Effector memory CD4-positive, alpha-beta T cell (primary cell): ENCODE measurements around the gene CFAP410.

Experiments used
- DNase-seq, 3 donors: peaks; one replicate each; pipeline ENCODE4 v3.0.0-alpha.2; 2020
- H3K27ac ChIP-seq: 2 replicates; pipeline ENCODE4 v1.7.0; 2013; ENCODE audit warnings: mild to moderate bottlenecking, low read length, moderate library complexity; ENCODE audit not compliant: insufficient read depth, poor library complexity, severe bottlenecking
- H3K27me3 ChIP-seq: replicated peaks from 2 replicates; pipeline ENCODE4 v1.7.0; 2013; ENCODE audit warnings: mild to moderate bottlenecking, low read length; ENCODE audit not compliant: insufficient read depth, control insufficient read depth, poor library complexity, severe bottlenecking
- H3K36me3 ChIP-seq: 2 replicates; pipeline ENCODE4 v1.7.0; 2013; ENCODE audit warnings: mild to moderate bottlenecking, low read length, moderate library complexity; ENCODE audit not compliant: control insufficient read depth, insufficient read depth
- H3K4me1 ChIP-seq: 2 replicates; pipeline ENCODE4 v1.7.0; 2013; ENCODE audit warnings: low read length, mild to moderate bottlenecking; ENCODE audit not compliant: control insufficient read depth, insufficient read depth, poor library complexity, severe bottlenecking
- H3K4me3 ChIP-seq: 2 replicates; pipeline ENCODE4 v1.7.0; 2013; ENCODE audit warnings: low read length, low read depth, mild to moderate bottlenecking; ENCODE audit not compliant: insufficient read depth, poor library complexity, severe bottlenecking
- H3K9me3 ChIP-seq: 2 replicates; pipeline ENCODE4 v1.7.0; 2013; ENCODE audit warnings: mild to moderate bottlenecking, low read length, moderate library complexity; ENCODE audit not compliant: control insufficient read depth

The CFAP410 gene

DNA sequence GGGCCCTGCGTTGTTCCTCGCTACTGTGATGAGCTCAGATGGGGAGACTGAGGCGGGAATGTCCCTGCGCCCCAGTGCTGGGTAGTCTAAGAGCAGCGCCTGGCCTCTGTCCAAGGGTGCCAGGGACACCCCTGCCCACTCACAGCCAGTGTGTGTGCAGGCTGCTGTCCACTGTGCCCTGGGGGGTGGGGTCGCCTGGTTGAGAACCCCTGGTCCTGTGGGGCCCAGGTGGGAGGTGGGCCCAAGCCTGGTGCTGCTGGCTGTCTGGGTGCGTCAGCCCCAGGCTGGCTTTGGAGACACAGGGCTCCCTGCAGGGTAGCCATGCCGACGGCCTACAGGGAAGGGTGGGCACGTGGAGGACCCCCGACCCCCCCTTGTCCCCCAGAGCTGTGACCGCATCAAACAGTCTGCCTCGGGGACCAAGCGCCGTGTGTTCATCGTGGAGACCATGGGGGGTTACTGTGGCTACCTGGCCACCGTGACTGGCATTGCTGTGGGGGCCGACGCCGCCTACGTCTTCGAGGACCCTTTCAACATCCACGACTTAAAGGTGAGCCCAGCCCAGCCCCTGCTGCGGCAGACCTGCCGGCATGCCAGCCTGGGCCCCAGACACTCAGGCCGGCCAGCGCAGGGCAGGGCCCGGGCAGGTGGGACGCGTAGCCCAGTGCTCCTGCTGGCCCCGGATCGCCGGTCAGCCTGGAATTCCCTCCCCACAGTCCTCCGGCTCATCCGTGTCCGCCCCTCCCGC lies 14.9 kb downstream of the CFAP410 start:
- Histone ChIP-seq H3K4me3 (no peak overlapping the region), H3K36me3 (peaks cover 62% of the 10 kb centered on the region), H3K27me3 (no peaks in the 10 kb centered on the region), H3K27ac (no peak overlapping the region), H3K4me1 (no peaks in the 10 kb centered on the region), H3K9me3 (no peaks in the 10 kb centered on the region)
- DNase-seq, result no peak

DNA sequence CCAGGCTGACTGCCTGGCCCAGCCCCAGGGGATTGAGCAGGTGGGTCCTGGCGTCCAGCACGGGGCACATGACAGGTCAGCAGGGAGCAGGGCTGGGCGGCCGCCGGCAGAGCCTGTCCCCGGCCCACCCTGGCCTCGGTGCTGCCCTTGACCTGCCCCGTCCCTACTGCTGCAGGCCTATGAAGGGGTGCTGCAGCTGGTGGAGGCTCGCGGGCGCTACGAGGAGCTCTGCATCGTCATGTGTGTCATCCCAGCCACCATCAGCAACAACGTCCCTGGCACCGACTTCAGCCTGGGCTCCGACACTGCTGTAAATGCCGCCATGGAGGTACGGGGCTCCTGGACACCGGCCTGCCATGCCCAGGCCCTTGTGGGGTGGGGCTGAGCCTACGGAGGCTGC lies 15.6 kb downstream of the CFAP410 start:
- Histone ChIP-seq H3K9me3 (no peaks in the 10 kb centered on the region), H3K4me1 (no peaks in the 10 kb centered on the region), H3K36me3 (peaks cover 69% of the 10 kb centered on the region), H3K4me3 (no peak overlapping the region), H3K27ac (no peak overlapping the region), H3K27me3 (no peaks in the 10 kb centered on the region)
- no peak for DNase-seq

GRCh38 chr21:44322621-44323325 lies 16.4 kb downstream of the CFAP410 start:
- Histone ChIP-seq H3K9me3 (no peaks in the 10 kb centered on the region), H3K4me1 (no peaks in the 10 kb centered on the region), H3K27ac (no peak overlapping the region), H3K4me3 (no peak overlapping the region), H3K36me3 (peaks cover 78% of the 10 kb centered on the region), H3K27me3 (no peaks in the 10 kb centered on the region)
- no peak for DNase-seq

- Histone ChIP-seq H3K9me3 (no peaks in the 10 kb centered on the region), H3K27ac (no peak overlapping the region), H3K27me3 (no peaks in the 10 kb centered on the region), H3K4me3 (no peak overlapping the region), H3K36me3 (peaks cover 86% of the 10 kb centered on the region), H3K4me1 (no peaks in the 10 kb centered on the region)
- DNase-seq, result no peak
Measured at GRCh38 chr21:44321846-44322450, 17.2 kb downstream of the CFAP410 start.

DNA sequence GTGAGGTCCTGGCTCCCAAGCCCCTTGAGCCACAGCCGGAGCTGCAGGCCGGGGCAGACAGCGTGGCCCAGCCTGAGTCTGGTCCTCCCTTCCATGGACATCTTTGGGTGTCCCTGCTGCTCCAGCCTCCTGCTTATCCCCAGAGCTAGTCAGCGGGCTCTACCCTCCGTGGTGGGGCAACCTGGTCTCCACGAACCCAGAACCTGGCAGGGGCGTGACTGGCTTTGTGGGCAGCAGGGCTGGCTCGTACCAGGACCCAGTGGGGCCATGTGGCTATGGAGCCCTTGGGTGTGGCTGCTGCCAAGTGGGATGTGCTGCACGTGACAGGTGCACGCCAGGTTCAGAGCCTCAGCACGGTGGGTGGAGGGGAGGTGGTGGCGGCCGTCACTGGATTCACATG lies 18.3 kb downstream of the CFAP410 start:
- H3K36me3 ChIP-seq, result peaks cover 92% of the 10 kb centered on the region
- H3K4me3 ChIP-seq, result no peak overlapping the region

DNA sequence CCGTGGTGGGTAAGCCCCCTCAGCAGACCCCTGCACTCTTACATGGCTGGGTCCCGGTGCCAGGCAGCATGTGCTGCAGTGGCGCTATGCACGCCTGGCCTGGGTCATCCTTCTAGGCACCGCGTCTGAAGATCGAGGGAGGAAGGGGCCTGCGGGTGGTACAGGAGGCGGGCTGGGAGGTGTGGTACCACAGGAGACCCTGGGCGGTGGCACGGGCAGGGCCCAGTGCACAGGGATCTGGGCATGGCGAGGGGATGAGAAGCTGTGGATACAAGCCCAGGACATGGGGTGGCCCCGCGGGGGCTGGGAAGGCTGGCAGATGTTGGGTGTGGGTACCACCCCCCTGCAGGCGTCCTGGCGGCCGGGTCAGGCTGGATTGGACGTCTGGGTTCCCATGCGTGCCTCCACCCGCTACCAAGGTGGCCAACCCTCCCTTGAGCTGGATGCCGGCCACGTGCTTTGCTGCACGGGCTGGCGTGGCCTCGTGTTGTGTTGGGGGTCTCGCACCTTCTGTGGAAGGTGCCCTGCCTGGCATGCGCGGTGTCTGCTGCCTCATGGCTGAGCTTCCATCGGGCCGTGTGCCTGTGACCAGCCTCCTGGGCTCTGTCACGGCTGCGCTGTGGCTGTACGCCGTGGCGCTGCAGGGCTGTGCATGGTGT lies 19.7 kb downstream of the CFAP410 start:
- Histone ChIP-seq H3K27me3 (no peaks in the 10 kb centered on the region), H3K4me1 (no peaks in the 10 kb centered on the region), H3K36me3 (peaks cover 90% of the 10 kb centered on the region), H3K9me3 (no peaks in the 10 kb centered on the region), H3K4me3 (no peak overlapping the region), H3K27ac (no peak overlapping the region)
- no peak for DNase-seq

More for the DNA sequence above, 18.3 kb downstream of the CFAP410 start:
- no peak overlapping the region for H3K27ac ChIP-seq
- H3K4me1 ChIP-seq, result no peaks in the 10 kb centered on the region
- no peaks in the 10 kb centered on the region for H3K9me3 ChIP-seq
- no peak for DNase-seq
- H3K27me3 ChIP-seq, result no peaks in the 10 kb centered on the region

DNA sequence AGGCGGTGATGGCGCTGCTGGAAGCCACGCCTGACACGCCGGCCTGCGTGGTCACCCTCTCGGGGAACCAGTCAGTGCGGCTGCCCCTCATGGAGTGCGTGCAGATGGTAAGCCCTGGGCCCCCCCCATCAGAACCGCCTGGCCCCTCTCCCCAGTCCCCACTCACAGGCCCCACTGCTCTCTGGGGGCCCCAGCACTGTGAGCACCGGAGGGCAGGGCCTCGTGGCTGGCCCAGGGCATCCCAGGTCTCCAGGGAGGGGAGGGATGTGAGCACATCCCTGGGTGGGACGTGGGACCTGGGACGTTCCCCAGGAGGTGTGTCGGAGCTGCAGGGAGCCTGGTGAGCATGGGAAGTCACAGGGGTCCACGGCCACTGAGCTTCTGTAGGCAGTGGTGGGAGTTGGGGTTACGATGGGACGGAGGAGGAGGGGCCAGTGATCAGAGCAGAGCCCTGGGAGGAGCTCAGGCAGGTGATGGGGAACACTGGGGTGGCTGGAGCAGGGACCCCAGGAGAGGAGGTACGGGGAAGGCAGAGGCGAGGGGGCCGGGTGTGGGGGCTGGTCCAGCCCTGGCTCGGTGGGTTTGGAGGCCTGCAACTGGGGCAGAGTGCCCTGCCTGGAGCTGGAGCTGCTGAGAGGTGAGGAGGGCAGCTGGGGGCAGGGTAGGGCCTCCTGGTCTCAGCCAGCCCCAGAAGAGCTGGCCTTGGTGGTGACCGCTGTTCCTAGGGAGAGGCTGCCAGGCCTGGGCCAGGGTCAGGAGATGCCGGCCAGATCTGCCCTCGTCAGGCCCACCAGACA lies 20.5 kb downstream of the CFAP410 start:
- no peak overlapping the region for H3K27ac ChIP-seq
- no peak overlapping the region for H3K4me3 ChIP-seq
- no peaks in the 10 kb centered on the region for H3K27me3 ChIP-seq
- no peaks in the 10 kb centered on the region for H3K9me3 ChIP-seq
- H3K36me3 ChIP-seq, result peaks cover 89% of the 10 kb centered on the region
- DNase-seq, result no peak
- no peaks in the 10 kb centered on the region for H3K4me1 ChIP-seq

- no peaks in the 10 kb centered on the region for H3K4me1 ChIP-seq
- no peak overlapping the region for H3K4me3 ChIP-seq
- H3K9me3 ChIP-seq, result no peaks in the 10 kb centered on the region
- H3K27ac ChIP-seq, result no peak overlapping the region
- no peak for DNase-seq
- no peaks in the 10 kb centered on the region for H3K27me3 ChIP-seq
- H3K36me3 ChIP-seq, result peaks cover 89% of the 10 kb centered on the region
Measured at GRCh38 chr21:44317871-44318270, 21.3 kb downstream of the CFAP410 start.

DNA sequence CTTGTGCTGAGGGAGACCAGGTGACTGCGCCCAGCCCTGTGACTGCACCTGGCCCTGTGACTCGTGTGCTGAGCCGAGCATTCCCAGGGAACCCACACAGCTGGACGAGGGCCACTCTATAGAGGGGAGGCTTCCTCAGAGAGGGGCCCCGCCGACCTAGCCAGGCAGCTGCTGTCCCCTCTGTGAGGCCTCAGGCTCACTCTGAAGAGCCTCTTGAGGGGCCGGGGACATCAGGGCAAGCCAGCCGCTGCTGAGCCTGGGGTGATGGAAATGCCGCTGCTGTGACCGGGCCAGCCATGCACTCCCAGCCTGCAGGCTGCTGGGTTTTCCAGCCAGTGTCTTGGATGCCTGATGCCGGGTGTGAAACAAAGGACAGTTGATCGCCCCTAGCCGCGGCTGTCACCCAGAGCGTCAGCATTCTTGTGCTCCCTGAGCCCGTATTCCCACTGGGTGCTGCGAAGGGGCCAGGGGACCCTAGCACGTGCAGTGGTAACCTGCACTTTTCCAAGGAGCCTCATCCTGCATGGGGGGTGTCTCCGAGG lies 21.9 kb downstream of the CFAP410 start:
- no peaks in the 10 kb centered on the region for H3K27me3 ChIP-seq
- peaks cover 89% of the 10 kb centered on the region for H3K36me3 ChIP-seq
- H3K9me3 ChIP-seq, result no peaks in the 10 kb centered on the region
- H3K27ac ChIP-seq, result no peak overlapping the region
- no peaks in the 10 kb centered on the region for H3K4me1 ChIP-seq
- H3K4me3 ChIP-seq, result no peak overlapping the region
- DNase-seq, result no peak
